Gastrocnemius medialis (tissue), 4 donors: Measurements from ENCODE around the gene SERPINA1. TPM values are rescaled to one million over a fixed set of nuclear protein-coding genes. Genes with fewer than 3 reads are reported as not detected.
"Not testable (repeated sequence)": the region's sequence is repeated elsewhere in the genome, so short reads cannot be mapped to it uniquely, and the experiment has no call there.

Experiments used
- ATAC-seq, 2 donors: fragments of 150-250 bp; one replicate each; pipeline ENCODE4 v1.9.1; 2016
- DNase-seq, 2 donors: peaks; one replicate each; pipeline ENCODE4 v3.0.0-alpha.2; 2019
- H3K27ac ChIP-seq, 4 donors: fragments of 200-600 bp; sonication (generic); 1 replicate in 1 of 4; 2 replicates in 3 of 4; pipeline ENCODE4 v1.5.1; 2016 to 2018; ENCODE audit warnings: mild to moderate bottlenecking in 2 of 4, moderate library complexity in 1 of 4
- H3K27me3 ChIP-seq, 3 donors: fragments of 200-600 bp; sonication (generic) in 2 of 3; 1 replicate in 1 of 3; 2 replicates in 2 of 3; pipeline versions ENCODE4 v1.5.1 to v1.6.0; 2016 to 2019; ENCODE audit warnings: mild to moderate bottlenecking in 1 of 3, moderate library complexity in 1 of 3
- H3K36me3 ChIP-seq, 2 donors: fragments of 200-600 bp; sonication (generic) in 1 of 2; one replicate each; pipeline ENCODE4 v1.5.1; 2017 to 2018
- H3K4me1 ChIP-seq, 2 donors: fragments of 200-600 bp; sonication (generic) in 1 of 2; one replicate each; pipeline ENCODE4 v1.5.1; 2016 to 2017; ENCODE audit warnings: mild to moderate bottlenecking in 2 of 2
- H3K4me3 ChIP-seq, 4 donors: fragments of 200-600 bp; sonication (generic) in 3 of 4; 1 replicate in 1 of 4; 2 replicates in 3 of 4; pipeline ENCODE4 v1.5.1; 2016 to 2019; ENCODE audit warnings: mild to moderate bottlenecking in 2 of 4
- H3K9me3 ChIP-seq, 3 donors: fragments of 200-600 bp; sonication (generic) in 2 of 3; 1 replicate in 1 of 3; 2 replicates in 2 of 3; pipeline ENCODE4 v1.5.1; 2016 to 2019
- POLR2A ChIP-seq, 2 donors: fragments of 450-650 bp; IDR thresholded peaks; one replicate each; pipeline ENCODE4 v1.6.1; 2017; ENCODE audit warnings: antibody characterized with exemption in 2 of 2, mild to moderate bottlenecking in 2 of 2, moderate library complexity in 2 of 2
- in situ Hi-C, 4 donors: fragments of 200-750 bp; cut with MboI; loops; one replicate each; pipeline versions ENCODE4 v1.15.0 to v1.8.0; 2017; ENCODE audit warnings: low sequenced_read_pairs in 4 of 4
- intact Hi-C: fragments of 100-400 bp; cut with DNase I; formaldehyde crosslinking; loops from one replicate; pipeline ENCODE4 v1.15.1; 2023; ENCODE audit warnings: low total_unique reads
- total RNA-seq, 4 donors: library from RNA; depleted of rRNA; stranded (reverse); fragments of >200 nt; gene quantifications; one replicate each; pipeline versions ENCODE4 v1.1.0 to v1.2.3, GENCODE V29; 2016
- TF ChIP-seq, protein P1 (sequence below), 5 experiments: fragments of 450-650 bp in 3 of 5; fragments of 200-600 bp in 2 of 5; sonication (generic) in 2 of 5; IDR thresholded peaks in 4 of 5; conservative IDR thresholded peaks in 1 of 5; 1 replicate in 4 of 5; 2 replicates in 1 of 5; pipeline ENCODE4 v1.5.1; 2016 to 2019; ENCODE audit warnings: antibody characterized with exemption in 5 of 5, mild to moderate bottlenecking in 3 of 5, moderate library complexity in 3 of 5

Gene SERPINA1
- total RNA-seq, 4 donors from 2014 or later = 0.56 to 135 (median 29.2) TPM

DNA sequence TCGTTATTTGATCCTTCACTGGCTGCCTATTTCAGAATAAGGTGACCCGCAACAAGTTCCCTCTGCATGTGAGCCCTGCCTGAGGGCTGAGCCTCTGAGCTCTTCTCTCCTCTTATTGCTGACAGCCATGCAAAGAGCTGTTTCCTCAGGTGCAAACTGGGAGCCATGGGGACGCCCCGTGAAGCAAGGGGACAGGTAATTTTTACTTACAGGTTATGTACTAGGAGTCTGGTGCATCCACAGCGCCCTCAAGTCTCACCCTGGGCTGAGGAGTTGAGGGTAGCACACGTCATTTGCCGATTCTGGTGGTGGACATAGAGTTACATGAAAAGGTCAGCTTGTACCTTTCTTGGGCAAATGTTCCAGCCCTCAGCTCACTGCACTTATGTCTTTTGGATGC is 39.1 kb downstream of the SERPINA1 start:
- intact Hi-C loops = no loop called here
- no peak overlapping the region for H3K4me3 ChIP-seq
- no peak for DNase-seq
- no peaks in the 10 kb centered on the region for H3K4me1 ChIP-seq
- TF ChIP-seq POLR2A (IDR thresholded peaks at IDR 0.05) = no peak
- TF ChIP-seq, protein P1, sequence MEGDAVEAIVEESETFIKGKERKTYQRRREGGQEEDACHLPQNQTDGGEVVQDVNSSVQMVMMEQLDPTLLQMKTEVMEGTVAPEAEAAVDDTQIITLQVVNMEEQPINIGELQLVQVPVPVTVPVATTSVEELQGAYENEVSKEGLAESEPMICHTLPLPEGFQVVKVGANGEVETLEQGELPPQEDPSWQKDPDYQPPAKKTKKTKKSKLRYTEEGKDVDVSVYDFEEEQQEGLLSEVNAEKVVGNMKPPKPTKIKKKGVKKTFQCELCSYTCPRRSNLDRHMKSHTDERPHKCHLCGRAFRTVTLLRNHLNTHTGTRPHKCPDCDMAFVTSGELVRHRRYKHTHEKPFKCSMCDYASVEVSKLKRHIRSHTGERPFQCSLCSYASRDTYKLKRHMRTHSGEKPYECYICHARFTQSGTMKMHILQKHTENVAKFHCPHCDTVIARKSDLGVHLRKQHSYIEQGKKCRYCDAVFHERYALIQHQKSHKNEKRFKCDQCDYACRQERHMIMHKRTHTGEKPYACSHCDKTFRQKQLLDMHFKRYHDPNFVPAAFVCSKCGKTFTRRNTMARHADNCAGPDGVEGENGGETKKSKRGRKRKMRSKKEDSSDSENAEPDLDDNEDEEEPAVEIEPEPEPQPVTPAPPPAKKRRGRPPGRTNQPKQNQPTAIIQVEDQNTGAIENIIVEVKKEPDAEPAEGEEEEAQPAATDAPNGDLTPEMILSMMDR (IDR thresholded peaks at IDR 0.05 in 4 of 5, conservative IDR thresholded peaks at IDR 0.05 in 1 of 5) = no peak
- in situ Hi-C loops = no loop called here
- no peaks in the 10 kb centered on the region for H3K9me3 ChIP-seq
- H3K27ac ChIP-seq = no peak overlapping the region
- no peaks in the 10 kb centered on the region for H3K27me3 ChIP-seq
- H3K36me3 ChIP-seq = no peaks in the 10 kb centered on the region
- ATAC-seq = no peak

DNA sequence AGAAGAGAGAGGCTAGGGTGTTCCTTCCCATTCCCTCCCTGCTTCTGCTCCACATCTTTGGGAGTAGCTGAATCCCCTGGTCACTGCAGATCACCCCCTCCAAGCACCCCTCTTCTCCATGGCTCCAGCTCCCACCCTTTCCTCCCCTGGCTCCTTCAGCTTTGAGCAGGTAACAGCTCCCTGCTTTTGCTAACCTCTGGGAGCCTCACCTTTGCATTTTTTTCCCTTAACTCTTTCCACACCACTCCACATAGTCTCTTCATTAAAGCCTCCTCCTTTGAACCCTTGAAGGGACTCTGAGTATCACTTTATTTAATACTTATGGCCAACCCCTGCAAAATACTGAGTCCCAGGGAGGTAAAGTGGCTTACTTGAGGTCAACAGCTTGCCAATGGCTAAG is 39.6 kb downstream of the SERPINA1 start:
- no peaks in the 10 kb centered on the region for H3K27me3 ChIP-seq
- H3K4me1 ChIP-seq = no peaks in the 10 kb centered on the region
- H3K9me3 ChIP-seq = no peaks in the 10 kb centered on the region
- intact Hi-C loops (no loop called here), in situ Hi-C loops (no loop called here)
- ATAC-seq = no peak
- H3K4me3 ChIP-seq = no peak overlapping the region
- no peaks in the 10 kb centered on the region for H3K36me3 ChIP-seq
- no peak overlapping the region for H3K27ac ChIP-seq
- TF ChIP-seq POLR2A (IDR thresholded peaks at IDR 0.05) = no peak
- TF ChIP-seq, protein P1 (IDR thresholded peaks at IDR 0.05 in 4 of 5, conservative IDR thresholded peaks at IDR 0.05 in 1 of 5) = no peak
- no peak for DNase-seq

DNA sequence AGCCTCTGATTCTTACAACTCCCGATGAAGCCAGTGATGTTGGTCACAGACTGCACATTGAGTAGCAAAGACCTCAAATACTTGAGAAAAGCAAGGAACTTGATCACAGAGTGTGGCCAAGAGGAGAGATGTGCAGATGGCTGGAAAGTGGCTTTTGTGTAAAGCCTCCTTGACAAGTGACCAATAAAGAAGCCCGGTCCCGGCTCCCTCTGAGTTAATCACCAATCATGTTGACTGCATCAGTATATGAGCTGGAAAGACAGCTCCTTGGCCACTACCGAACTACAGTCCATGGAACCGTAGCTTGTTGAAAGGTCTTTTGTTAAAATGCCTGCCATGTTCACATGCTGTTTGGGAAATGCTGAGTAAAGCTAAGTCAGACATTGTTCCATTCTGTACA is 41.6 kb downstream of the SERPINA1 start:
- intact Hi-C loops = no loop called here
- no peak overlapping the region for H3K27ac ChIP-seq
- no peaks in the 10 kb centered on the region for H3K27me3 ChIP-seq
- no peaks in the 10 kb centered on the region for H3K36me3 ChIP-seq
- no peak for TF ChIP-seq POLR2A (IDR thresholded peaks at IDR 0.05)
- TF ChIP-seq, protein P1 (IDR thresholded peaks at IDR 0.05 in 4 of 5, conservative IDR thresholded peaks at IDR 0.05 in 1 of 5) = no peak
- in situ Hi-C loops = no loop called here
- H3K4me3 ChIP-seq = no peak overlapping the region
- peaks cover 0 to 3% of the 10 kb centered on the region in 2 donors for H3K4me1 ChIP-seq
- ATAC-seq (no peak), DNase-seq (no peak)
- no peaks in the 10 kb centered on the region for H3K9me3 ChIP-seq

DNA sequence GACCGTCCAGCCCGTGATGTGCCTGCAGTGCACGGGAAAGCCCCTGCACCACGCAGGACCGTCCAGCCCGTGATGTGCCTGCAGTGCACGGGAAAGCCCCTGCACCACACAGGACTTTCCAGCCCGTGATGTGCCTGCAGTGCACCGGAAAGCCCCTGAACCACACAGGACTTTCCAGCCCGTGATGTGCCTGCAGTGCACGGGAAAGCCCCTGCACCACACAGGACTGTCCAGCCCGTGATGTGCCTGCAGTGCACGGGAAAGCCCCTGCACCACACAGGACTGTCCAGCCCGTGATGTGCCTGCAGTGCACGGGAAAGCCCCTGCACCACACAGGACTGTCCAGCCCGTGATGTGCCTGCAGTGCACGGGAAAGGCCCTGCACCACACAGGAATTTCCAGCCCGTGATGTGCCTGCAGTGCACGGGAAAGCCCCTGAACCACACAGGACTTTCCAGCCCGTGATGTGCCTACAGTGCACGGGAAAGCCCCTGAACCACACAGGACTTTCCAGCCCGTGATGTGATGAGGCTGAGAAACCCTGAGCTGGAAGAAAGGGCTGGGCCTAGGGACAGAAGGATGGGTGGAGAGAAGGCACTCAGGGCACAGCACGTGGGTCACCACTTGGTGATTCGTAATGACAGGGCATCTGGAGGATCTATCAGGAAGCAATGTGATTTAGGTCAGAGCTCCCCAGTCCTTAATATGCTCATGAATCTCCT is 42.2 kb downstream of the SERPINA1 start:
- DNase-seq, ATAC-seq, H3K4me3 ChIP-seq, intact Hi-C loops, H3K36me3 ChIP-seq, H3K4me1 ChIP-seq, H3K9me3 ChIP-seq, H3K27me3 ChIP-seq, H3K27ac ChIP-seq, in situ Hi-C loops: not testable (repeated sequence)

DNA sequence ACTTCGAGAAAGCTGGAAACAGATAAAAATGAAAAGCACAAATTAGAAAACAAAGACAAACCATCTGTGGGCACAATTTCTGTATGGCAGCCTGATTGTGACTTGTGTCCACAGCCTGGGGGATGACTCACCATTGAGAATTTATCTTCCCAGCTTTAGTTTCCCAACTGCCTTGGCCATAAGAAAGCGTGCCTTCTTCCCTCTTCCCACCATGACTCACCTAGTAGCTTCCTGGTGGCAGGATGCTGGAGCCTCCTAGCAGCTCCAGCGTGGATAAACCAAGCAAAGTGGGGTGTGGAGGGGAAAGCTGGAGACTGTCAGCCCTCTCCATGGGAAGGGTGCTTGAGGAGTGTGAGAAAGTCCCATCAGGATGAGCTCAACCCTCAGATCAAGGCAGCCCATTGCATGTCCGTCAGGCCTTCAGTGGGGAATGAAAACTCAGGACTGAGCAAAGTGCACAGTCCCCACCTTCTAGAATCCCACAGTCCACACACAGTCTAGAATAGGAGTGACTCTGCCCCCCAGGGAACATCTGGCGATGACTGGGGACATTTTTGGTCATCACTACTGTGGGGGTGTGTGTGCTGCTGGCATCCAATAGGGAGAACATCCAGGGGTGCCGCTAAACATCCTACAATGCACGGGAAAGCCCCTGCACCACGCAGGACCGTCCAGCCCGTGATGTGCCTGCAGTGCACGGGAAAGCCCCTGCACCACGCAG is 42.9 kb downstream of the SERPINA1 start:
- intact Hi-C loops (no loop called here), in situ Hi-C loops (no loop called here)
- Histone ChIP-seq H3K9me3 (no peaks in the 10 kb centered on the region), H3K27me3 (no peaks in the 10 kb centered on the region), H3K36me3 (no peaks in the 10 kb centered on the region), H3K27ac (no peak overlapping the region), H3K4me1 (peaks cover 0 to 3% of the 10 kb centered on the region in 2 donors), H3K4me3 (no peak overlapping the region)
- TF ChIP-seq POLR2A (IDR thresholded peaks at IDR 0.05) = no peak
- TF ChIP-seq, protein P1 (IDR thresholded peaks at IDR 0.05 in 4 of 5, conservative IDR thresholded peaks at IDR 0.05 in 1 of 5) = no peak
- ATAC-seq (no peak), DNase-seq (no peak)
